PC-3 (cell line): ENCODE data around the gene KCNK6. TPM values are rescaled to one million over a fixed set of nuclear protein-coding genes. Genes with fewer than 3 reads are reported as not detected.

Experiments used
- ATAC-seq: fragments of 200-7000 bp; cut with Tn5 transposase; 2 replicates; pipeline ENCODE4 v1.9.1; 2020; ENCODE audit warnings: mild to moderate bottlenecking, moderate library complexity
- BruUV-seq: library from RNA; stranded (reverse); fragments of 400-500 nt; replicated peaks from 2 replicates; lab custom pipeline; 2021; lab: Mats Ljungman, UMichigan
- CTCF ChIA-PET: fragments of 300-600 bp; sonication (Branson Sonifier 250); formaldehyde crosslinking; loops from one replicate; lab custom pipeline; 2022; ENCODE audit warnings: antibody characterized with exemption; lab: Charles Lee
- POLR2A ChIA-PET: fragments of 300-600 bp; sonication (Branson Sonifier 250); formaldehyde crosslinking; loops from one replicate; lab custom pipeline; 2022; ENCODE audit warnings: antibody characterized with exemption; ENCODE audit not compliant: unreplicated experiment; lab: Charles Lee
- DNase-seq: peaks from one replicate; pipeline ENCODE4 v3.0.0-alpha.2; 2015
- H2AFZ ChIP-seq: fragments of 300-600 bp; sonication (generic); 2 replicates; pipeline ENCODE4 v1.6.0; 2016; ENCODE audit warnings: antibody characterized with exemption, low read length
- H3F3A ChIP-seq: fragments of 300-600 bp; sonication (generic); one replicate; pipeline ENCODE4 v1.6.0; 2017; ENCODE audit warnings: antibody characterized with exemption, low read length, control low read depth, mild to moderate bottlenecking; ENCODE audit not compliant: unreplicated experiment
- H3K27ac ChIP-seq: fragments of 300-600 bp; sonication (generic); 2 replicates; pipeline ENCODE4 v1.5.1; 2016; ENCODE audit warnings: mild to moderate bottlenecking, low read length
- H3K27me3 ChIP-seq: fragments of 300-600 bp; sonication (generic); 2 replicates; pipeline ENCODE4 v1.6.1; 2016; ENCODE audit warnings: low read length, mixed read lengths
- H3K36me3 ChIP-seq: fragments of 300-600 bp; sonication (generic); 2 replicates; pipeline ENCODE4 v1.6.1; 2016; ENCODE audit warnings: low read depth, mixed run types, low read length, mixed read lengths
- H3K4me1 ChIP-seq: fragments of 300-600 bp; sonication (generic); 2 replicates; pipeline ENCODE4 v1.5.1; 2016; ENCODE audit warnings: low read length; ENCODE audit not compliant: insufficient read depth
- H3K4me2 ChIP-seq: fragments of 300-600 bp; sonication (generic); 2 replicates; pipeline ENCODE4 v1.6.0; 2016; ENCODE audit warnings: low read length
- H3K4me3 ChIP-seq: fragments of 300-600 bp; sonication (generic); 2 replicates; pipeline ENCODE4 v1.5.1; 2016; ENCODE audit warnings: mild to moderate bottlenecking, low read length, mixed read lengths
- H3K79me2 ChIP-seq: fragments of 300-600 bp; sonication (generic); 2 replicates; pipeline ENCODE4 v1.6.1; 2017; ENCODE audit warnings: low read length, mixed read lengths
- H3K9ac ChIP-seq: fragments of 300-600 bp; sonication (generic); 2 replicates; pipeline ENCODE4 v1.6.0; 2016; ENCODE audit warnings: mild to moderate bottlenecking, low read length
- H3K9me2 ChIP-seq: fragments of 300-600 bp; sonication (generic); replicated peaks from 2 replicates; pipeline ENCODE4 v1.6.1; 2016; ENCODE audit warnings: mixed run types, low read length, mixed read lengths
- H3K9me3 ChIP-seq: fragments of 300-600 bp; sonication (generic); 2 replicates; pipeline ENCODE4 v1.6.1; 2016; ENCODE audit warnings: low read length, mixed read lengths
- H4K20me1 ChIP-seq: fragments of 300-600 bp; sonication (generic); 2 replicates; pipeline ENCODE4 v1.6.1; 2016; ENCODE audit warnings: low read length, mixed read lengths
- CTCF ChIP-seq: fragments of 300-600 bp; sonication (generic); conservative IDR thresholded peaks from 2 replicates; pipeline ENCODE4 v1.5.1; 2017; ENCODE audit warnings: antibody characterized with exemption, low read depth, mild to moderate bottlenecking, low read length
- EZH2 ChIP-seq: fragments of 300-600 bp; sonication (generic); IDR thresholded peaks from one replicate; pipeline ENCODE4 v1.6.1; 2017; ENCODE audit warnings: antibody characterized with exemption, mild to moderate bottlenecking, low read length; ENCODE audit not compliant: unreplicated experiment
- EZH2phosphoT487 ChIP-seq: fragments of 300-600 bp; sonication (generic); IDR thresholded peaks from 2 replicates; pipeline ENCODE4 v1.6.1; 2018; ENCODE audit warnings: mild to moderate bottlenecking, antibody characterized with exemption, low read length, borderline replicate concordance
- intact Hi-C: fragments of 100-400 bp; cut with micrococcal nuclease; formaldehyde crosslinking; loops from 2 replicates; pipeline ENCODE4 v1.9.0; 2023
- total RNA-seq: library from RNA; depleted of rRNA; stranded (reverse); fragments of >200 nt; gene quantifications from 2 replicates; pipeline ENCODE4 v1.2.3, GENCODE V29; 2014

Gene KCNK6
- total RNA-seq, 1 experiment from 2014 or later, result 3.3 TPM

- no peaks in the 10 kb centered on the region for H3F3A ChIP-seq
- no peak for TF ChIP-seq EZH2phosphoT487
- no peak for TF ChIP-seq CTCF
- TF ChIP-seq EZH2, result no peak
- peaks cover 31% of the 10 kb centered on the region for H3K79me2 ChIP-seq
- no TSS peak for BruUV-seq
- no peak overlapping the region for H3K27ac ChIP-seq
- no peaks in the 10 kb centered on the region for H3K36me3 ChIP-seq
- H3K4me1 ChIP-seq, result peaks cover 22% of the 10 kb centered on the region
- no peak overlapping the region for H3K4me2 ChIP-seq
- H3K9me3 ChIP-seq, result no peaks in the 10 kb centered on the region
- H3K9ac ChIP-seq, result no peak overlapping the region
- DNase-seq (no peak), ATAC-seq (no peak)
- H3K27me3 ChIP-seq, result no peaks in the 10 kb centered on the region
- intact Hi-C loops, result no loop called here
- H2AFZ ChIP-seq, result no peak overlapping the region
- ChIA-PET POLR2A (no interaction called here), CTCF (no interaction called here)
- no peaks in the 10 kb centered on the region for H3K9me2 ChIP-seq
- H3K4me3 ChIP-seq, result no peak overlapping the region
- no peaks in the 10 kb centered on the region for H4K20me1 ChIP-seq
These were observed 12.6 kb upstream of the KCNK6 start for GRCh38 chr19:38307076-38307475.

GRCh38 chr19:38307597-38307996 lies 12.0 kb upstream of the KCNK6 start:
- Histone ChIP-seq H3K9me3 (no peaks in the 10 kb centered on the region), H4K20me1 (no peaks in the 10 kb centered on the region), H3K9ac (no peak overlapping the region), H3K36me3 (no peaks in the 10 kb centered on the region), H3K4me2 (no peak overlapping the region), H3K9me2 (no peaks in the 10 kb centered on the region), H3K79me2 (peaks cover 31% of the 10 kb centered on the region), H3K4me3 (no peak overlapping the region), H2AFZ (no peak overlapping the region), H3K27ac (no peak overlapping the region), H3F3A (no peaks in the 10 kb centered on the region), H3K27me3 (no peaks in the 10 kb centered on the region), H3K4me1 (peaks cover 17% of the 10 kb centered on the region)
- DNase-seq (no peak), ATAC-seq (no peak)
- no peak for TF ChIP-seq EZH2
- TF ChIP-seq EZH2phosphoT487, result no peak
- TF ChIP-seq CTCF, result no peak
- intact Hi-C loops, result no loop called here
- POLR2A ChIA-PET, result no interaction called here
- CTCF ChIA-PET, result no interaction called here
- BruUV-seq, result no TSS peak

DNA sequence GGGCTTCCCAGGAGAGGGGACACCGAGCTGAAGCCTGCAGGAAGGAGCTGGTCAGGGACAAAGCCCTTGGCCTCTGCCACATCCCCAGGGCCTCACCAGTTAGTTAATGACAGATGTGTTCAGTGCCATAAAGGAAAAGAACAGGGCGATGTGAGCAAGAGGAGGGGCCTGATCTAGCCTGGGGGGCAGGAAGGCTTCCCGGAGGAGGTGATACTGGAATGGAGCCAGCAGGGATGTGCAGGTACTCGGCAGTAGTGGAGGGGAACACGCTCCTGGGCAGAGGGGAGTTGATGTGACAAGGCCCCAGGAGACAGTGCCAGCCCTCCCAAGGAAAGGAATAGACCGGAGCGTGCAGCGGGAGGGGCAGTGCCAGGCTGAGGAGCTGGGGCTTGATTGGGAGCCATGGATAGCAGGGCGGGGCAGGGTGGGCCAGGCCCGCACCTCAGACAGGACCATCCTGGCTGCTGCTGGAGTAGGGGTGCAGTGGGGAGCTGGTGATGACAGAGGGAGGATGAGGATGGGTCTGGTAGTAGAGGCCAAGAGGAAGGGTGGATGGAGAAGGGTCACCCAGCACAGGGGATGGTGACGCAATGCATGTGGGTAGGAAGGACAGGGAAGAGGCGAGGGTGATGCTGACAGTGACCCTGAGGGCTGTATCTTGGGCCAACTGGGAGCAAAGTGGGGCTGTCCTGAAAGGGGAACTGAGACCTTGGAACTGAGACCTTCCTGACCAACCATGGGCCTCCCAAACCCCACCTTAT lies 11.5 kb upstream of the KCNK6 start:
- no peak overlapping the region for H3K27ac ChIP-seq
- intact Hi-C loops, result no loop called here
- no peaks in the 10 kb centered on the region for H4K20me1 ChIP-seq
- no peak overlapping the region for H2AFZ ChIP-seq
- H3F3A ChIP-seq, result no peaks in the 10 kb centered on the region
- DNase-seq (no peak), ATAC-seq (no peak)
- peaks cover 13% of the 10 kb centered on the region for H3K4me1 ChIP-seq
- H3K4me3 ChIP-seq, result no peak overlapping the region
- H3K9ac ChIP-seq, result no peak overlapping the region
- POLR2A ChIA-PET, result no interaction called here
- no peaks in the 10 kb centered on the region for H3K36me3 ChIP-seq
- H3K9me2 ChIP-seq, result no peaks in the 10 kb centered on the region
- H3K27me3 ChIP-seq, result no peaks in the 10 kb centered on the region
- no TSS peak for BruUV-seq
- CTCF ChIA-PET, result no interaction called here
- H3K9me3 ChIP-seq, result no peaks in the 10 kb centered on the region
- no peak overlapping the region for H3K4me2 ChIP-seq
- TF ChIP-seq CTCF (no peak), EZH2phosphoT487 (no peak), EZH2 (no peak)
- peaks cover 25% of the 10 kb centered on the region for H3K79me2 ChIP-seq
